BJ (cell line): ENCODE results near the gene MAPK1. TPM values are rescaled to one million over a fixed set of nuclear protein-coding genes. Genes with fewer than 3 reads are reported as not detected.
"Not testable (repeated sequence)": the region's sequence is repeated elsewhere in the genome, so short reads cannot be mapped to it uniquely, and the experiment has no call there.

Experiments
- CTCF ChIA-PET: fragments of 350-600 bp; formaldehyde crosslinking; extraction: SDS; loops from one replicate; lab custom pipeline; 2021; ENCODE audit warnings: antibody characterized with exemption, inconsistent platforms; lab: Yijun Ruan, JAX
- POLR2A ChIA-PET: fragments of 300-600 bp; sonication (Branson Sonifier 250); formaldehyde crosslinking; extraction: SDS; loops from one replicate; lab custom pipeline; 2021; ENCODE audit warnings: antibody characterized with exemption; lab: Charles Lee
- DNase-seq: peaks from one replicate; pipeline ENCODE4 v3.0.0-alpha.2; 2011; ENCODE audit warnings: low read depth
- H3K27me3 ChIP-seq: 2 replicates; pipeline ENCODE4 v1.6.0; 2011; ENCODE audit warnings: low read length; ENCODE audit not compliant: control insufficient read depth, insufficient read depth
- H3K36me3 ChIP-seq: 2 replicates; pipeline ENCODE4 v1.5.1; 2011; ENCODE audit warnings: low read length; ENCODE audit not compliant: control insufficient read depth, insufficient read depth
- H3K4me3 ChIP-seq: 2 replicates; pipeline ENCODE4 v1.5.1; 2011; ENCODE audit warnings: low read depth, mild to moderate bottlenecking, control low read depth, low read length
- polyA plus RNA-seq: library from polyadenylated mRNA; depleted of rRNA; stranded (reverse); fragments of >200 nt; gene quantifications from 2 replicates; pipeline ENCODE4 v1.2.3, GENCODE V29; 2011
- TF ChIP-seq, protein P1 (sequence below): IDR thresholded peaks from 2 replicates; pipeline ENCODE4 v1.5.1; 2011; ENCODE audit warnings: low read depth, mild to moderate bottlenecking, control low read depth, inconsistent platforms, low read length, moderate library complexity; ENCODE audit not compliant: insufficient read depth

The MAPK1 gene
- polyA plus RNA-seq, 1 experiment = 119 TPM

- no peaks in the 10 kb centered on the region for H3K36me3 ChIP-seq
- ChIA-PET POLR2A (no interaction called here), CTCF (interaction anchor here (0.7 to 1.2 kb wide), 2 partner anchors 20 to 33 kb away, joined by 3 read pairs; no protein-coding TSS in a partner anchor)
- TF ChIP-seq, protein P1, sequence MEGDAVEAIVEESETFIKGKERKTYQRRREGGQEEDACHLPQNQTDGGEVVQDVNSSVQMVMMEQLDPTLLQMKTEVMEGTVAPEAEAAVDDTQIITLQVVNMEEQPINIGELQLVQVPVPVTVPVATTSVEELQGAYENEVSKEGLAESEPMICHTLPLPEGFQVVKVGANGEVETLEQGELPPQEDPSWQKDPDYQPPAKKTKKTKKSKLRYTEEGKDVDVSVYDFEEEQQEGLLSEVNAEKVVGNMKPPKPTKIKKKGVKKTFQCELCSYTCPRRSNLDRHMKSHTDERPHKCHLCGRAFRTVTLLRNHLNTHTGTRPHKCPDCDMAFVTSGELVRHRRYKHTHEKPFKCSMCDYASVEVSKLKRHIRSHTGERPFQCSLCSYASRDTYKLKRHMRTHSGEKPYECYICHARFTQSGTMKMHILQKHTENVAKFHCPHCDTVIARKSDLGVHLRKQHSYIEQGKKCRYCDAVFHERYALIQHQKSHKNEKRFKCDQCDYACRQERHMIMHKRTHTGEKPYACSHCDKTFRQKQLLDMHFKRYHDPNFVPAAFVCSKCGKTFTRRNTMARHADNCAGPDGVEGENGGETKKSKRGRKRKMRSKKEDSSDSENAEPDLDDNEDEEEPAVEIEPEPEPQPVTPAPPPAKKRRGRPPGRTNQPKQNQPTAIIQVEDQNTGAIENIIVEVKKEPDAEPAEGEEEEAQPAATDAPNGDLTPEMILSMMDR = no peak
- no peak for DNase-seq
- H3K27me3 ChIP-seq = no peaks in the 10 kb centered on the region
- no peak overlapping the region for H3K4me3 ChIP-seq
These were observed 22.0 kb upstream of the MAPK1 start for GRCh38 chr22:21889251-21889990.

DNA sequence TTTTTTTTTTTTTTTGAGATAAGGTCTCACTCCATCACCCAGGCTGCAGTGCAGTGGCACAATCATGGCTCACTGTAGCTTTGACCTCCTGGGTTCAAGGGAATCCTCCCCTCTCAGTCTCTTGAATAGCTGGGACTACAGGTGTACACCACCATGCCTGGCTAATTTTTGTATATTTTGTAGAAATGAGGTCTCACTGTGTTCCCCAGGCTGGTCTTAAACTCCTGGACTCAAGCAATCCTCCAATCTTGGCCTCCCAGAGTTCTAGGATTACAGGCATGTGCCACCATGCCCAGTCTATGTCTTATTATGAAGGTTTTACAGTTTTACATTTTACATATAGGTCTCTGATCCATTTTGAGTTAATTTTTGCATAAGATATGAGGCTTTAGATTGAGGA is 20.4 kb upstream of the MAPK1 start:
- Histone ChIP-seq H3K27me3 (no peaks in the 10 kb centered on the region), H3K4me3 (no peak overlapping the region), H3K36me3 (no peaks in the 10 kb centered on the region)
- ChIA-PET POLR2A (no interaction called here), CTCF (no interaction called here)
- TF ChIP-seq, protein P1 = no peak
- no peak for DNase-seq

GRCh38 chr22:21883930-21884329 is 16.5 kb upstream of the MAPK1 start:
- H3K36me3 ChIP-seq, H3K27me3 ChIP-seq, CTCF ChIA-PET, DNase-seq, POLR2A ChIA-PET, H3K4me3 ChIP-seq: not testable (repeated sequence)

DNA sequence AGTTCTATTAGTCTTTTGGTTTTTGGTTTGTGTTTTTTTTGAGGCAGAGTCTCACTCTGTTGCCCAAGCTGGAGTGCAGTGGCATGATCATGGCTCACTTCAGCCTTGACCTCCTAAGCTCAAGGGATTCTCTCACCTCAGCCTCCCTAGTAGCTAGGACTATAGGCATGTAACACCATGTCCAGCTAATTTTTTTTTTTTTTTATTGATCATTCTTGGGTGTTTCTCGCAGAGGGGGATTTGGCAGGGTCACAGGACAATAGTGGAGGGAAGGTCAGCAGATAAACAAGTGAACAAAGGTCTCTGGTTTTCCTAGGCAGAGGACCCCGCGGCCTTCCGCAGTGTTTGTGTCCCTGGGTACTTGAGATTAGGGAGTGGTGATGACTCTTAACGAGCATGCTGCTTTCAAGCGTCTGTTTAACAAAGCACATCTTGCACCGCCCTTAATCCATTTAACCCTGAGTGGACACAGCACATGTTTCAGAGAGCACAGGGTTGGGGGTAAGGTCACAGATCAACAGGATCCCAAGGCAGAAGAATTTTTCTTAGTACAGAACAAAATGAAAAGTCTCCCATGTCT is 15.4 kb upstream of the MAPK1 start:
- H3K4me3 ChIP-seq, H3K36me3 ChIP-seq, CTCF ChIA-PET, H3K27me3 ChIP-seq, POLR2A ChIA-PET, DNase-seq: not testable (repeated sequence)

DNA sequence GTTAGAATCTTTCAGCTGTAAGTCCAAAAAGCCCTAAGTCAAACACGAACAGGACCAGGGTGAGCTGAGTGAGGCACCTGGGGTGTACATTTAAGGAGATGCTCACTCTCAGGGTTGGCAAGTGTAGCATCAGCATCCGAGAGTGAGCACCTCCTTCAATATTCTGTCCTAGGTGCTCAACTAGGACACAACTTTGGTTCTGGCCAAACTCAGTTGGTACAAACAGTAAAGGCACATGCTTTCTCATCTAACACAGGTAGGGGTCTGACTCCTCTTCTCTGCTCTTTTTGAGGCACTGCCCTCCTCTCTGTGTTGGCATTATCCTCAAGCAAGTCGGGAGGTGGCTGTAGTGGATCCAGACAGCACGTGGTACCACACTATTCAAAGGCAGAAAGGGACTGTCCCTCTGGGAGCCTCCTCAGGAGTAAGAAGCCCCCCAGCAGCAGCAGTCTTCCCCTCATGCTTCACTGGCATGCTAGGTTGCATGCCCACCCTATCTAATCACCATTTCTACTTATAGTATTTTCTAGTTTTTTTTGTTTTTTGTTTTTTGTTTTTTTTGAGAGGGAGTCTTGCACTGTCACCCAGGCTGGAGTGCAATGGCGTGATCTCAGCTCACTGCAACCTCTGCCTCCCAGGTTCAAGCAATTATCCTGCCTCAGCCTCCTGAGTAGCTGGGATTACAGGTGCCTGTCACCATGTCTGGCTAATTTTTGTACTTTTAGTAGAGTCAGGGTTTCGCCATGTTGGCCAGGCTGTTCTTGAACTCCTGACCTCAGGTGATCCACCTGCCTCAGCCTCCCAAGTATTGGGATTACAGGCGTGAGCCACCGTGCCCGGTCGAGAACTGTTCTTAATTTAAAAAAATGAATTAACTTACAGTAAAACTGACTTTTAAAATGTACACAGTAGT is 14.7 kb upstream of the MAPK1 start:
- H3K27me3 ChIP-seq = no peaks in the 10 kb centered on the region
- POLR2A ChIA-PET = no interaction called here
- TF ChIP-seq, protein P1 = no peak
- CTCF ChIA-PET = interaction anchor here (0.5 kb wide), 1 partner anchor 18 kb away, joined by 3 read pairs; no protein-coding TSS in a partner anchor
- H3K36me3 ChIP-seq = no peaks in the 10 kb centered on the region
- no peak overlapping the region for H3K4me3 ChIP-seq
- no peak for DNase-seq
